ENCODE results near the gene KRTAP4-3.
"Not testable (repeated sequence)": the region's sequence is repeated elsewhere in the genome, so short reads cannot be mapped to it uniquely, and the experiment has no call there.

KRTAP4-3 gene

GRCh38 chr17:41147531-41148204, 20.4 kb downstream of the KRTAP4-3 start:
- DNase-seq (ENCODE audit: low read depth, low spot score), result peak; percentile 98
- TF ChIP-seq POLR2AphosphoS5 (IDR thresholded peaks at IDR 0.05; ENCODE audit: borderline replicate concordance, low read depth, low read length) (peak; percentile 66; the same call in 1 of the 2 replicates), FOXP2 (optimal IDR thresholded peaks at IDR 0.05; ENCODE audit: control extremely low read depth, extremely low read length, insufficient read depth) (no peak)
- peak overlapping the region; percentile 79 for H3K9ac ChIP-seq (ENCODE audit: insufficient read length)
- H3K27ac ChIP-seq, result peak overlapping the region; percentile 100
- H3K9me3 ChIP-seq (ENCODE audit: low read depth, low read length), result peaks cover 11% of the 10 kb centered on the region; the same call in 1 of the 2 replicates
- peak overlapping the region; percentile 18 for H3K4me3 ChIP-seq
- H3K36me3 ChIP-seq (ENCODE audit: insufficient read depth, low read length), result peaks cover 12% of the 10 kb centered on the region; the same call in 1 of the 2 replicates

- peak overlapping the region; percentile 100 for H3K27ac ChIP-seq
- DNase-seq (ENCODE audit: low read depth, low spot score), result peak; percentile 91
- peak overlapping the region; percentile 18; the same call in 1 of the 2 replicates for H3K4me3 ChIP-seq
- peaks cover 12% of the 10 kb centered on the region; the same call in 1 of the 2 replicates for H3K36me3 ChIP-seq (ENCODE audit: insufficient read depth, low read length)
- peak overlapping the region; percentile 79 for H3K9ac ChIP-seq (ENCODE audit: insufficient read length)
- no peak for TF ChIP-seq FOXP2 (optimal IDR thresholded peaks at IDR 0.05; ENCODE audit: control extremely low read depth, extremely low read length, insufficient read depth)
- TF ChIP-seq POLR2AphosphoS5 (IDR thresholded peaks at IDR 0.05; ENCODE audit: borderline replicate concordance, low read depth, low read length), result no peak; the same call in 1 of the 2 replicates
- no peak for TF ChIP-seq EZH2 (IDR thresholded peaks at IDR 0.05)
- peaks cover 15% of the 10 kb centered on the region; the same call in 1 of the 2 replicates for H3K9me3 ChIP-seq (ENCODE audit: low read depth, low read length)
Measured at GRCh38 chr17:41145261-41145660, 22.8 kb downstream of the KRTAP4-3 start.

GRCh38 chr17:41144846-41145245, 23.2 kb downstream of the KRTAP4-3 start:
- peaks cover 12% of the 10 kb centered on the region; the same call in 1 of the 2 replicates for H3K36me3 ChIP-seq (ENCODE audit: insufficient read depth, low read length)
- H3K9me3 ChIP-seq (ENCODE audit: low read depth, low read length), result peaks cover 15% of the 10 kb centered on the region; the same call in 1 of the 2 replicates
- H3K9ac ChIP-seq (ENCODE audit: insufficient read length), result no peak overlapping the region
- peak; percentile 96 for DNase-seq (ENCODE audit: low read depth, low spot score)
- peak overlapping the region; percentile 100 for H3K27ac ChIP-seq
- H3K4me3 ChIP-seq, result peak overlapping the region; percentile 18; the same call in 1 of the 2 replicates
- no peak; the same call in 1 of the 2 replicates for TF ChIP-seq POLR2AphosphoS5 (IDR thresholded peaks at IDR 0.05; ENCODE audit: borderline replicate concordance, low read depth, low read length)
- TF ChIP-seq EZH2 (IDR thresholded peaks at IDR 0.05), result no peak
- no peak for TF ChIP-seq FOXP2 (optimal IDR thresholded peaks at IDR 0.05; ENCODE audit: control extremely low read depth, extremely low read length, insufficient read depth)

GRCh38 chr17:41141361-41141760, 26.7 kb downstream of the KRTAP4-3 start:
- no peak for TF ChIP-seq POLR2AphosphoS5 (IDR thresholded peaks at IDR 0.05; ENCODE audit: borderline replicate concordance, low read depth, low read length)
- H3K4me3 ChIP-seq, result no peak overlapping the region
- H3K36me3 ChIP-seq (ENCODE audit: insufficient read depth, low read length), result peaks cover 12% of the 10 kb centered on the region; the same call in 1 of the 2 replicates
- peaks cover 30% of the 10 kb centered on the region; the same call in 1 of the 2 replicates for H3K9me3 ChIP-seq (ENCODE audit: low read depth, low read length)
- H3K9ac ChIP-seq (ENCODE audit: insufficient read length), result no peak overlapping the region
- 0 out of 2 replicates have a peak overlapping the region, but pooled peaks have one; percentile 2 for H3K27ac ChIP-seq
- no peak for DNase-seq (ENCODE audit: low read depth, low spot score)

- TF ChIP-seq FOXP2 (optimal IDR thresholded peaks at IDR 0.05; ENCODE audit: control extremely low read depth, extremely low read length, insufficient read depth), result no peak
- no peak for TF ChIP-seq POLR2AphosphoS5 (IDR thresholded peaks at IDR 0.05; ENCODE audit: borderline replicate concordance, low read depth, low read length)
- TF ChIP-seq EZH2 (IDR thresholded peaks at IDR 0.05), result no peak
- Histone ChIP-seq H3K4me3 (no peak within 1 kb of the TSS), H3K36me3 (ENCODE audit: insufficient read depth, low read length) (peaks cover 12% of the 10 kb centered on the region; the same call in 1 of the 2 replicates), H3K27ac (0 out of 2 replicates have a peak within 1 kb of the TSS, but pooled peaks have one; percentile 2), H3K9me3 (ENCODE audit: low read depth, low read length) (peaks cover 30% of the 10 kb centered on the region; the same call in 1 of the 2 replicates), H3K9ac (ENCODE audit: insufficient read length) (no peak within 1 kb of the TSS)
- no peak for DNase-seq (ENCODE audit: low read depth, low spot score)
Measured at GRCh38 chr17:41140360-41141131, 27.5 kb downstream of the KRTAP4-3 start, which contains the start of gene KRTAP4-6. Gene KRTAP4-6, minus strand, starts transcription at chr17:41140544. Its CDS starts 57 bp downstream, at chr17:41140487.

- Histone ChIP-seq H3K9me3 (ENCODE audit: low read depth, low read length) (peaks cover 30% of the 10 kb centered on the region; the same call in 1 of the 2 replicates), H3K36me3 (ENCODE audit: insufficient read depth, low read length) (peaks cover 12% of the 10 kb centered on the region; the same call in 1 of the 2 replicates)
- not testable (repeated sequence) for H3K27ac ChIP-seq; H3K4me3 ChIP-seq; H3K9ac ChIP-seq (ENCODE audit: insufficient read length); DNase-seq (ENCODE audit: low read depth, low spot score)
Measured at GRCh38 chr17:41139865-41140264, 28.2 kb downstream of the KRTAP4-3 start.

- no peak for TF ChIP-seq EZH2 (IDR thresholded peaks at IDR 0.05)
- DNase-seq (ENCODE audit: low read depth, low spot score), result peak; percentile 70
- peak overlapping the region; percentile 35 for H3K4me3 ChIP-seq
- H3K9me3 ChIP-seq (ENCODE audit: low read depth, low read length), result peaks cover 15% of the 10 kb centered on the region; the same call in 1 of the 2 replicates
- H3K9ac ChIP-seq (ENCODE audit: insufficient read length), result peak overlapping the region; percentile 14
- H3K27ac ChIP-seq, result peak overlapping the region; percentile 64
- no peaks in the 10 kb centered on the region for H3K36me3 ChIP-seq (ENCODE audit: insufficient read depth, low read length)
Measured at GRCh38 chr17:41133880-41134735, 33.9 kb downstream of the KRTAP4-3 start.

GRCh38 chr17:41131979-41132378, 36.0 kb downstream of the KRTAP4-3 start:
- Histone ChIP-seq H3K9ac (ENCODE audit: insufficient read length) (no peak overlapping the region), H3K9me3 (ENCODE audit: low read depth, low read length) (peaks cover 3% of the 10 kb centered on the region; the same call in 1 of the 2 replicates), H3K27ac (no peak overlapping the region), H3K4me3 (no peak overlapping the region), H3K36me3 (ENCODE audit: insufficient read depth, low read length) (no peaks in the 10 kb centered on the region)
- DNase-seq (ENCODE audit: low read depth, low spot score), result no peak
- TF ChIP-seq EZH2 (IDR thresholded peaks at IDR 0.05) (no peak), FOXP2 (optimal IDR thresholded peaks at IDR 0.05; ENCODE audit: control extremely low read depth, extremely low read length, insufficient read depth) (no peak), POLR2AphosphoS5 (IDR thresholded peaks at IDR 0.05; ENCODE audit: borderline replicate concordance, low read depth, low read length) (no peak)
